ENCODE results near the gene RAB36.

DNA sequence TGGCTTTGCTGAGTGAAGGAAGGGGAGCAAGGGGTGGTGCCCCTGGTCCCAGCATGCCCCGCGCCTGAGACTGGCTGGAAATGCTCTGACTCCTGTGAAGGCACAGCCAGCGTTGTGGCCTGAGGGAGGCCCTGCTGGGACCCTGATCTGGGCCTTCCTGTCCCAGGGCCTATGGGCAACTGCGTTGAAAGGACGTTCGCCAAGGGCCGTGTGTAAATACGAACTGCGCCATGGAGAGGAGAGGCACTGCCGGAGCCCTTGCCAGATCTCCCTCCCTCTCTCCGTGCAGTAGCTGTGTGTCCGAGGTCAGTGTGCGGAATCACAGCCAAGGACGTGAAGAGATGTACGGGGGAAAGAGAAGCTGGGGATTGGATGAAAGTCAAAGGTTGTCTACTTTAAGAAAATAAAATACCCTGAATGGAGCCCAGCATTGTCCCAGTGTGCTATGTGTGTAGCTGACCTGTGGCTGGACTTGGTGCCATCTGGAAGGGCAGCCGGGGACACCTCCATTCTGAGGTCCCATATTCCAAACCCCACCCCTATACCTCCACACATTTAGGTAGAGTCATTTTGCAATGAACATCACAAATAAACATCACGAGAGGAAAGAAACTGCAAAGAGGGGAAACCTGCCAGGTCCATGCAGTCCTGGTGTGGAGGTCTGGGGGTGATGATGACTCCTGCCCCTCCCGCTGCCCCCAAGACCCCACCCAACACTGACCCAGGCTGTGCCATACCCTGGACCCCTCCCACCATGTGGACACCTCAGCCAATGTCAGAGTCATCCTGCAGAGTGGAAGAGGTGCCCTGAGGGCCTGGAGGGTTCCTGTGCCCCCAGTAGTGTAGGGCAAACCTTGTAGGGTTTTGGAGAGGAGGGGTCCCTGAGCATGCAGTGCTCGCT lies 20.4 kb upstream of the RAB36 start:
- TF ChIP-seq, protein P1, sequence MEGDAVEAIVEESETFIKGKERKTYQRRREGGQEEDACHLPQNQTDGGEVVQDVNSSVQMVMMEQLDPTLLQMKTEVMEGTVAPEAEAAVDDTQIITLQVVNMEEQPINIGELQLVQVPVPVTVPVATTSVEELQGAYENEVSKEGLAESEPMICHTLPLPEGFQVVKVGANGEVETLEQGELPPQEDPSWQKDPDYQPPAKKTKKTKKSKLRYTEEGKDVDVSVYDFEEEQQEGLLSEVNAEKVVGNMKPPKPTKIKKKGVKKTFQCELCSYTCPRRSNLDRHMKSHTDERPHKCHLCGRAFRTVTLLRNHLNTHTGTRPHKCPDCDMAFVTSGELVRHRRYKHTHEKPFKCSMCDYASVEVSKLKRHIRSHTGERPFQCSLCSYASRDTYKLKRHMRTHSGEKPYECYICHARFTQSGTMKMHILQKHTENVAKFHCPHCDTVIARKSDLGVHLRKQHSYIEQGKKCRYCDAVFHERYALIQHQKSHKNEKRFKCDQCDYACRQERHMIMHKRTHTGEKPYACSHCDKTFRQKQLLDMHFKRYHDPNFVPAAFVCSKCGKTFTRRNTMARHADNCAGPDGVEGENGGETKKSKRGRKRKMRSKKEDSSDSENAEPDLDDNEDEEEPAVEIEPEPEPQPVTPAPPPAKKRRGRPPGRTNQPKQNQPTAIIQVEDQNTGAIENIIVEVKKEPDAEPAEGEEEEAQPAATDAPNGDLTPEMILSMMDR (IDR thresholded peaks at IDR 0.05) = no peak
- TF ChIP-seq POLR2A (IDR thresholded peaks at IDR 0.05) = no peak

Measured in lower leg skin (tissue), 3 donors.